Measurements from ENCODE around the gene ACOX2.
A peak's percentile ranks its signal among the peaks of the same experiment; 100 is the strongest.

The ACOX2 gene

GRCh38 chr3:58566398-58567250, 29.6 kb upstream of the ACOX2 start:
- DNase-seq = no peak

GRCh38 chr3:58565621-58566397, 28.8 kb upstream of the ACOX2 start:
- no peak for DNase-seq

- DNase-seq = no peak
These were observed 27.6 kb upstream of the ACOX2 start for GRCh38 chr3:58564456-58565160.

GRCh38 chr3:58564054-58564453, 27.1 kb upstream of the ACOX2 start:
- DNase-seq = no peak

GRCh38 chr3:58563386-58564035, 26.5 kb upstream of the ACOX2 start:
- no peak for DNase-seq

GRCh38 chr3:58562498-58562897, 25.5 kb upstream of the ACOX2 start:
- DNase-seq = no peak

GRCh38 chr3:58560771-58561311, 23.9 kb upstream of the ACOX2 start:
- DNase-seq = no peak

GRCh38 chr3:58559586-58559985, 22.6 kb upstream of the ACOX2 start:
- DNase-seq = no peak

GRCh38 chr3:58557491-58557890, 20.5 kb upstream of the ACOX2 start:
- DNase-seq = no peak

GRCh38 chr3:58556761-58557221, 19.8 kb upstream of the ACOX2 start:
- DNase-seq = peak; percentile 96

GRCh38 chr3:58556001-58556400, 19.0 kb upstream of the ACOX2 start:
- no peak for DNase-seq

GRCh38 chr3:58555203-58555602, 18.2 kb upstream of the ACOX2 start:
- DNase-seq = no peak

- no peak for DNase-seq
These were observed 16.0 kb upstream of the ACOX2 start for GRCh38 chr3:58553003-58553402.

- no peak for DNase-seq
These were observed 14.7 kb upstream of the ACOX2 start for GRCh38 chr3:58551636-58552180.

- no peak for DNase-seq
These were observed 7.6 kb upstream of the ACOX2 start for GRCh38 chr3:58544541-58544940.

- DNase-seq = no peak
These were observed 3.3 kb upstream of the ACOX2 start for GRCh38 chr3:58540176-58540858.

- no peak for DNase-seq
These were observed 2.6 kb upstream of the ACOX2 start for GRCh38 chr3:58539626-58540025.

- no peak for DNase-seq
These were observed 667 bp upstream of the ACOX2 start for GRCh38 chr3:58537412-58538301.

GRCh38 chr3:58535531-58536500, 1.2 kb downstream of the ACOX2 start:
- no peak for DNase-seq
